HepG2 (cell line): ENCODE data around the gene CMTM1. TPM values are rescaled to one million over a fixed set of nuclear protein-coding genes. Genes with fewer than 3 reads are reported as not detected.

Experiments used
- AHR ChIP-seq: IDR thresholded peaks from 2 replicates; pipeline ENCODE4 v1.6.1; 2018; ENCODE audit warnings: missing genetic modification reagents, missing compliant biosample characterization
- CEBPZ ChIP-seq: IDR thresholded peaks from 2 replicates; pipeline ENCODE4 v1.6.1; 2012; ENCODE audit warnings: low read length, improper control_type of control experiment
- CREB3 ChIP-seq: sonication (generic); formaldehyde crosslinking; IDR thresholded peaks from 2 replicates; pipeline ENCODE4 v1.5.0; 2020; ENCODE audit warnings: missing genetic modification reagents
- DRAP1 ChIP-seq: IDR thresholded peaks from 2 replicates; pipeline ENCODE4 v1.6.1; 2016; ENCODE audit warnings: missing genetic modification reagents, missing compliant biosample characterization
- EP300 ChIP-seq, 3 experiments: sonication (generic) in 1 of 3; formaldehyde crosslinking in 1 of 3; IDR thresholded peaks; 2 replicates each; pipeline versions ENCODE4 v1.5.1 to v1.6.1; 2011 to 2020; ENCODE audit warnings: low read depth in 2 of 3, low read length in 2 of 3, borderline replicate concordance in 1 of 3, improper control_type of control experiment in 1 of 3, mild to moderate bottlenecking in 1 of 3, missing genetic modification reagents in 1 of 3, moderate library complexity in 1 of 3
- HOMEZ ChIP-seq: IDR thresholded peaks from 2 replicates; pipeline ENCODE4 v1.6.1; 2016; ENCODE audit warnings: low read depth
- PBX2 ChIP-seq: IDR thresholded peaks from 2 replicates; pipeline ENCODE4 v1.6.1; 2016; ENCODE audit warnings: control low read depth
- PCBP2 ChIP-seq: fragments of 200-400 bp; formaldehyde crosslinking; optimal IDR thresholded peaks from 2 replicates; pipeline ENCODE3; 2018; ENCODE audit warnings: low read length, low read depth; ENCODE audit not compliant: poor library complexity, severe bottlenecking
- PHF5A ChIP-seq: IDR thresholded peaks from one replicate; pipeline ENCODE4 v1.6.1; 2018; ENCODE audit warnings: low read depth, missing genetic modification reagents; ENCODE audit not compliant: unreplicated experiment
- THAP9 ChIP-seq: sonication (generic); formaldehyde crosslinking; IDR thresholded peaks from 2 replicates; pipeline ENCODE4; 2020; ENCODE audit warnings: missing genetic modification reagents, mild to moderate bottlenecking, borderline replicate concordance
- ZNF354B ChIP-seq: sonication (generic); formaldehyde crosslinking; IDR thresholded peaks from 2 replicates; pipeline ENCODE4 v1.8.0; 2022; ENCODE audit warnings: mild to moderate bottlenecking, missing genetic modification reagents
- ZNF513 ChIP-seq: sonication (generic); formaldehyde crosslinking; conservative IDR thresholded peaks from 2 replicates; pipeline ENCODE4 v1.5.0; 2020; ENCODE audit warnings: missing genetic modification reagents
- ZNF629 ChIP-seq: sonication (generic); formaldehyde crosslinking; conservative IDR thresholded peaks from 2 replicates; pipeline ENCODE4 v1.5.0; 2020; ENCODE audit warnings: missing genetic modification reagents
- ZNF878 ChIP-seq: sonication (generic); formaldehyde crosslinking; IDR thresholded peaks from 2 replicates; pipeline ENCODE4 v1.8.1; 2023; ENCODE audit warnings: mild to moderate bottlenecking, missing genetic modification reagents, moderate library complexity
- polyA plus RNA-seq, 8 experiments: library from polyadenylated mRNA; depleted of rRNA in 3 of 8; stranded (reverse) in 7 of 8; unstranded in 1 of 8; fragments of >200 nt; fragmentation: Illumina TruSeq in 4 of 8; extraction: Trizol in 4 of 8; gene quantifications; 2 replicates each; pipeline versions ENCODE4 v1.2.1 to v1.2.3, GENCODE V29; 2011 to 2016; ENCODE audit warnings: low read depth in 4 of 8, missing spikeins in 1 of 8, mixed read lengths in 1 of 8; ENCODE audit not compliant: insufficient read depth in 1 of 8
- total RNA-seq, 5 experiments: library from RNA; depleted of rRNA; stranded (reverse); fragments of >200 nt; fragmentation: Illumina TruSeq; extraction: Trizol; gene quantifications; 2 replicates each; pipeline ENCODE4 v1.2.3, GENCODE V29; 2016; ENCODE audit warnings: low read depth in 1 of 5

Gene CMTM1
- total and polyA plus RNA-seq, 2 of the 13 experiments (the other 11 are each of a cell fraction or from before 2014, with no cell fraction given), result 1.7 to 2.9 TPM

GRCh38 chr16:66605177-66605978, 39.1 kb downstream of the CMTM1 start (continued):
- TF ChIP-seq ZNF513, result peak; percentile 87; the same call in 1 of the 2 replicates
- no peak for TF ChIP-seq EP300 (IDR thresholded peaks at IDR 0.05; ENCODE audit: low read depth in 2 of 2, low read length in 2 of 2)
- TF ChIP-seq EP300 (CRISPR knock-in tag; IDR thresholded peaks at IDR 0.05; ENCODE audit: borderline replicate concordance), result no peak
- TF ChIP-seq CEBPZ, result no peak
- no peak for TF ChIP-seq ZNF354B (CRISPR knock-in tag)
- no peak for TF ChIP-seq HOMEZ (CRISPR knock-in tag)
- TF ChIP-seq ZNF878 (CRISPR knock-in tag), result no peak
- no peak for TF ChIP-seq PBX2
- no peak for TF ChIP-seq PHF5A (CRISPR knock-in tag)
- TF ChIP-seq PCBP2, result no peak
- no peak for TF ChIP-seq THAP9 (CRISPR knock-in tag)
- peak; percentile 95 for TF ChIP-seq ZNF629 (CRISPR knock-in tag)
- TF ChIP-seq DRAP1 (CRISPR knock-in tag), result no peak
- no peak for TF ChIP-seq AHR (CRISPR knock-in tag)
- TF ChIP-seq CREB3 (CRISPR knock-in tag), result no peak
